GM19395 (cell line): ENCODE data around the gene RHOJ.
"Not testable (repeated sequence)": the region's sequence is repeated elsewhere in the genome, so short reads cannot be mapped to it uniquely, and the experiment has no call there.

Experiments
- ATAC-seq: cut with Tn5 transposase; IDR thresholded peaks from one replicate; pipeline ENCODE4 v1.9.1; 2021; ENCODE audit warnings: mild to moderate bottlenecking, moderate library complexity; ENCODE audit not compliant: unreplicated experiment

Gene RHOJ

DNA sequence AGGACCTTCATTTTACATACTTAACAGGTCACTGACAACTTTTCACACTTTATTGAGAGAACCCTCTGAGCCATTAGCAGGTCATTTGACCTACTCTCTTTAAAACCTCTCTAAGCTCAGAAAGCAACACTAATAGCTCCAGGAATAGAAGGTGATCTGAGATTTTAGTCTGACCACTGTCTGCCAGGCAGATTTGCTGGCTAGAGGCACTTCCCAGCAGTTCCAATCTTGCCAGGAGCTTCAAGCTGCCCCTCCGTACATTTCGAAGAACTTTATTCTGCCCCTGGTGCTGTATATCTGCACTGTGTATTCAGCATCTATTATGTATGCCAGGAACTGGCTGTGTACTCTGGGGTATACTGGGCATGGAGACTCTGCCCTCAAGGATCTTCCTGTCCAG, 58.2 kb downstream of the RHOJ start:
- no peak for ATAC-seq

DNA sequence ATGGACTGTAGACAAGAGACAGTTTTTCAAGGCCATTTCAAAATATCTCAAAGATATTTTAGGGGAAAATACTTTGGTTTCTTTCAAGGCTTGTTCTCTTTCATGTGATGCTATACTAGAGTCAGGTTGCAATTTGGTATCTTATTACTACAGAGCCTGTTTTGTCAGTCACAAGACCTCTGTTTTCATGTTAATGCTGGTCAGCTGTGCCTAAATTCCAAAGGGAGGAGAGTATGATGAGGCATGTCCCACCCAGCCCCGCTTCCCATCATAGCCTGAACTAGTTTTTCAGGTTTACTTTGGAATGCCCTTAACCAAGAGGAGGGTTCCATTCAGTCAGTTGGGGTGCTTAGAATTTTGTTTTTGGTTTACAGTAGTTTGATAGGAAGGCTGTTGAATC, 61.9 kb downstream of the RHOJ start:
- ATAC-seq = no peak

DNA sequence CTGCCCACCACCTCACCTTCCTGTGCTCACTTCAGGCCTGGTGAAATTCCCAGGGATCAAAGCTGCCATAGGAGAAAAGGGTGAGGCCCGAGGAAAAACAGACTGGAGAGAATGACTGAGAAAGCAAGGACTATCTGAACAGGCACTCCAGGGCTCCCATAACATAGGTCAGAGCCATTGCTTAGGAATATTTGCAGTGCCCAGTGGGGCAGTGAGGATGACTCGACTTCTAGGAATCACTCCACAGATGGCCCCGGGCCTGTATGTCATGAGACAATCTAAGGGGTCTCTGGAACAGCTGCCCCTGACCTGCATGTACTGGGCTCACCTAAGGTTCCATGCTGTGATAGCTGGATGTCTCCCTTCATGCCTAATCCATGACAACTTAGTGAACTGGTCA, 62.9 kb downstream of the RHOJ start:
- no peak for ATAC-seq

DNA sequence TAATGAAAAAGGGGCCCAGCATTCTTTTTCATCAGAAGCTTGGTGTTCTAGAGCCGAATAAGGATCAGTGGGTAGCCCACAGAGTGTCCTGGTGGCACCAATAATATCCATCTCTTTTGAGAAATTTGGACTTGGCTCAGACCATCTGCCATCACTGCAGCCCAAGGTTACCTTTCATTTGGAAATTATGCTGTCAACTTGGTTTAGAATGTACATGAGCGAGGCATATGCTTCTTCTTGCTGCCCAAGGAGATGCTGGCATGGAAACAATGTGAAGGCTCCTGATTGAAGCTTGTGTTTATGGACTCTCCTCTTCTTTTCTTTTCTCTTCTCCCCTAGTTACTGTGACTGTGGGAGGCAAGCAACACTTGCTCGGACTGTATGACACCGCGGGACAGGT, 64.5 kb downstream of the RHOJ start:
- ATAC-seq = no peak

DNA sequence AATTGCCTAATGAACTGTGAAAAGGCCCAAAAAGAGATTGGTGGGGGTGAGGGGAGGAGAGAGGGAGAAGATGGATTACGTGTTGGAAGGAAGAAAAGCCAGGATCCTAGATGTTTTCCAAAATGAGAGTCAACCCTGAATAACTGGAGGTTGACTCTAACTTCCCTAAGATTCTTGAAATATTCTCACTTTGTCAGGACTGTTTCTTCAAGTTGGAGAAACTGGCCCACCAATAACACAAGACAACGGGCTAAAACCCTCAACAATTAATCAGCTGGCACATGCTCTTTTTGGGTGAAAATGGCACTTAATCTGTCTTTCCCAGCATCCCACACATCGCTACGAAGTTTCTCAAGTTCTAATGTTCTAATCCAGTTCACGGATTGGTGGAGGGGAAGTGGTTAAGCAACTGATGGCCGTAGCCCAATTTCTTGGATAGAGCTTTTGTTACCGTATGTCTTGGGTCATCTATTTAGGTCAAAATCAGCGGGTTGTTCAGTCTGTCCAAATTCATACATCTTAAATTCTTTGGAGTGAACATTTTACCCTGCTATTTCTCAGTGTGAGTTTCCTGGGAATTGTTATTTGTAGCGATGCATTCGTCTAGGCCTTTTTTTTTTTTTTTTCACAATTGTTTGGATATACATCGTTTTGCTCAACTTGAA, 65.5 kb downstream of the RHOJ start:
- ATAC-seq = no peak

DNA sequence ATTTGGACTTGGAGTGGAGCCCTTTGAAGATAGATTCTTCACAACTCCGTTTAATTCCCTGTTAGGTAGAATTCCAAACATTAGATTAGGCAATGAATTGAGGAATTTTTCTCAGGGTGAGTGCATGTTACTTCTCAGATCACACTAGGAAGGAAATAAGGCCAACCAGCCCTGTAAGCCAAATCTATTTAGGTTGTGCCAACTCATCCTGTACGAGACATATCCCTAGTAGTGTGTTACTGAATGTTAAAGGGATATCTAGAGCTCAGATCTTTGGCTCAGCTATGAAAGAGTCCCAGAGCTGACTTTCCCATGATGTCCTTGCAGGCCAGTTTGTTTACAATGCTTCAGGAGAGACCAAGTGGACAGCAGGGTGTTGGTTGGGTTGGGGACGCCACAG, 68.9 kb downstream of the RHOJ start:
- ATAC-seq = no peak

DNA sequence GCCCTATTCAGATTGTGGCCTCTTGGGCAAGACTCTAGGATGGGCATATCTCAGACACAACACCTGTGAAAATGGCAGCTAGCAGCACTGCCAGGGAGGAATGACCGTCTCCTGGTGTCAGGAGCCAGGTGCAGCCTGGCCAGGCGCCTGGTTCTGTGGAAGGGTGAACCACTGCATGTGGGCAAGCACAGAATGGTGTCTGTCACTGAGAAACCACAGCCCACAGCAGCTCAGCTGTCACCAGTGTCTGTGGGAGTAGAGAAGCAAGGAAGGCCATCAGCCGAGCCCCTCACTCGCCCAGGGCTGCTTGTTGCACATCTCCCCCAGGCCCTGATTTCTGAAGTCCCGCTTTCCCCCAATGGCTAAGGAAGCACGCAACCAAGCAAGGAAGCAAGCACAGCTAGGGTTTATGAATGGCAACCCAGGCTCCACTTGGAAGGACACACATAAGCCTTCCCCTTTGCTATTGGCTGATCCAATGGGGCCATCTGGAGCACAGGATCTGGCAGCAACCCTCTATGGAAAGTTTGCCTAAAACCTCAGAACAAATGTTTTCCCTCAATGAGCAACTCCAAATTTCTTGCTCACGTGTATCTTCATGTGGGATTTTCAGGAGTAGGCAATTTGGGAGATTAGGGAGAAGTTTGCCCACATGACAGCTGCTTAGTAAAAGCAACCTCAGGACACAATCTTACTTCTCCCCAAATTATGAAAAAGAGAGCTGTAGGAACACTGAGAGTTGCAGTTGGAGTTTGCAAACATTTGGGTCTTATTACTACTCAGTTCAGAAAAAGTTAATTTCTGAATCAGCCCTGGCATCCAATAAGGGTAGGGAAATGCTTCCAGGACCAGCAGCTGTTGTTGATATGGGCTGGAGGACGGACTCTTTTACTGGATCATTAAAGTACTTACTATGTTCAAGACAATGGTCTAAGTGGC, 69.7 kb downstream of the RHOJ start:
- no peak for ATAC-seq

DNA sequence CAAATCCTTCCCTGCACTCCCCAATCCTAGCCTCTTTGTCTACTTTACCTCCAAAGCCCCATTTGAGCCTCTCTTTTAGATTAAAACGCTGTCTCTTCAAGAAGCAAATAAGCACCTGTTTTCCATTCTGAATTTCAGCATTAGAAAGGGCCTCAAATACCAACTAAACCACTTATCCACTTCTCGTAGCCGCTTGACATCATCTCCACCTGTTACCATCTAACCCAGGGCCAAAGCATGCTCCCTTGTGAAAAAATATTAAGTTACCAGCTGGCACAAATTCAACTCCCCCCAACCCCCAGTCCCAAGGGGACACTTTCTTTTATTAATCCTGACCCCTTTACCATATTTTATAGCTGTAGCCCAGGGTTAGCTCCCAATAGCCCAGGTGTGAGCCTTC, 71.4 kb downstream of the RHOJ start:
- ATAC-seq = no peak

DNA sequence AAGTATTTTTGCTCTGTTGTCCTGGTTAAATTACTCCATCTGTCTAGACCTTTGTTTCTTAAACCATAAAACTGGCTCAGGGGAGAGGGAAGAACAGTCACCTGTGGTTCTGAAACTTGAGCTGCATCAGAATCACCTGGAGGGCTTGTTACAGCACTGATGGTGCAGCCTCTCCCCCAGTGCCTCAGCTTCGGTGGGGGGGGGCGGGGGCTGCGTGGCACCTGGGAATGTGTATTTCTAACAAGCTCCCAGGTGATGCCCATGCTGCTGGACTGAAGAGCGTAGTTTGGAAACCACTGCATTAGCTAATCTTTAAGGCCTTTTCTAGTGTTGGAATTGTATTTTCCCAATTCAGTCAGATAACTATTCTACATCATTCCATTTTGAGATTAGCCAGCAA, 71.8 kb downstream of the RHOJ start:
- no peak for ATAC-seq

DNA sequence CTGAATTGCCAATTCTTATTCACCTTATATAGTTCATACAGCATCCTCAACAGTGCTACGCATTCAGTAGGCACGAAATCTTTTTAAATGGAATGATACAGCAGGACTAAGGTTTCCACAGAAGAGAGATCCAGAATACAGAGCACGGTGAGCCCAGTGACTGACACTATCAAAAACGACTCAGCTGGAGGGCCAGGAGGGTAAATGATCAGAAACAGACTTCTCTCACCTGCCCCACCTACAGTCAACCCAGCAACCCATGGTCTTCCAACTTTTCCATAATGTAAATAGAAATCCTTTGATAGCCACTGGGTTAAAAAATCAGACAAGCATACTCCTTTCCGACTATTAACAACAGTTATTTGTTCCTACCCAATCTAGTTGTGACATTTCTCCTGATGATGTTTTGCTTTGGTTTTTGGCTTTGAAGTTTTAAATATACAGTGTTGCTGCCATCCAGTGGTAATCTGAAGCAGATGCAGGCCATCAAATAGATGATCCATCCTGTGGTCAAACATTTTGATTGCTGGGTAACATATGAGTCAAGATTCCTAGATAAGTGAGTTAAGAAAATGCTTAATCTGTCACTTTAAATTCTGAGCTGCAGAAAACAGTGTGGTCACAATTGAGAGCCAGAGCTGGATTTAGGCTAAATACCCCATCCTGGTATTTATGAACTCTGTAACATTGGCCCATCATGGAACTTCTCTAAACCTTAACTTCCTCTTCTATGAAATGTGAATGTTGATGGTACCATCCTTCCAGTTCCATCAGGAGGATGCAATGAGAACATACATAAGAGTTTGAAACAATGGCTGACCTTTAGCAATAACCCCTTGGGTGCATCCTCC, 72.5 kb downstream of the RHOJ start:
- ATAC-seq = peak; percentile 80

DNA sequence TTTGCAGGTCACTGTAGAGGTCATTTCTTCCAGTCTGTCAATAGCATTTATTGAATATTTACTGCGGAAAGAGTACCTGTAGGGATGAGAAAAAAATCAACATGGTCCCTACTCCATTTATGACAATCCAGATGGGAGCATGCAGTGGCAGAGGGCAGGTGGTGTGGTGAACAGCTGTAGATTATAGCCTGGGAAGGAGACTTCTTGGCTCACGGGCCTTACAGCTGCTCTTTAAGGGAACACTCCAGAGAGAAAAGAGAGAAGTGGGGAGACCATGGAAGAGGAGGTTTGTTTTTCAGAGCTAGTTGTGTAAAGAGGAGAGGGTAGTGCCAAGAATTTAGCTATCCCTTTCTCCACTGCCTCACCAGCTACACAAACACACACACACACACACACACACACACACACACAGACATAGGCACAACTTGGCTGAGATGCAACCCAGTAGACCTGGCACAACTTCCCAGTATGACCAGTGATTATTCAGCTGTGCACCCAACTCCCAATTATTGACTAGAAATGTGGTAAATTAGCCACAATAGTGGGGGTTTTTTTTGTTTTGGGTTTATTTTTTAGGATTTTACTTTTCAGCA, 73.4 kb downstream of the RHOJ start:
- no peak for ATAC-seq

DNA sequence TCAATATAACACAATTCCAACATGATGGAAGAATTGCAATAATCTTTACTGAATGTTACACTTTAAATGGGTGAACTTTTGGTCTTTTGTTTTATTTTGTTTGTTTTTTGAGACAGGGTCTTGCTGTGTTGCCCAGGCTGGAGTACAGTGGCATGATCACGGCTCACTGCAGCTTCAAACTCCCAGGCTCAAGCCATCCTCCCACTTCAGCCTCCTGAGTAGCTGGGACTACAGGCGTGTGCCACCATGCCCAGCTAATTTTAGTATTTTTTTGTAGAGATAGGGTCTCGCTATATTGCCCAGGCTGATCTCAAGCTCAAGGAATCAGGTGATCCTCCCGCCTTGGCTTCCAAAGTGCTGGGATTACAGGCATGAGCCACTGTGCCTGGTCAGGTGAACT, 75.7 kb downstream of the RHOJ start:
- not testable (repeated sequence) for ATAC-seq

DNA sequence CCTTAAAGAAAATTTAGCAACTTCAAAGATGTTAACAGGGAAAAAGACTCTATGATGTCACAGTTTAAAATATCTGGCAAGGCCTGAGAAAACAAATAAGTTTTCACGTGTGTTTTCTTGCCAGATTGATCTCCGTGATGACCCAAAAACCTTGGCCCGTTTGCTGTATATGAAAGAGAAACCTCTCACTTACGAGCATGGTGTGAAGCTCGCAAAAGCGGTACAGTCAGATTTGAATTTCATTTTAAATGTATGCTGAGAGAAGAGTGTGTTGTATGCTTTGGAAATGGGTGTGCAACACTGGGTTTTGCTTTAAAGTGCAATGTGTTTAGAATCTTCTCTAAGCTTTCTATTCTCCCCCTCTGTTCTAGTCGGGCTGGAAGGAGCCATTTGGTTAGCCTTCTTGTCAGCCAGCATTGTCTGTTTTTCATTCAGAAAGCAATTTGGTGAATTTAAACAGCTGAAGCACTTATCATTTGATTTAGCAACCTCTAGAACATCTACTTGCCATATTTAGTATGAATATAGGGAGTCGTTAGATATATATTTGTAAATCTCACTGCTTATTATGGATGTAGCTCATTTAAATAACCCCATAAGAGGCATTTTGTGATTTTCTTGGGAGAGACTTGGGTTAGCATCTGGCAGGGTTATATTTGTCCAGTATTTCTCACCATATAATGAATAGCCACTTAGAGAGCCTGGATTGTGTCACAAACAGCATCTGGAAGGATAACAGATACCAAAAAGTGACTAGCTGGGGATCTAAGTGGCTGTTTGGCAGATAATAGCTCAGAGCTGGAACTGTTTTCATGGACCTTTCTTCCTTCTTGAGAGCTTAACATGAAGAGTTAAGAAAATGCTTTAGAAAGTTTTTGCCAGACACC, 79.0 kb downstream of the RHOJ start:
- ATAC-seq = no peak

DNA sequence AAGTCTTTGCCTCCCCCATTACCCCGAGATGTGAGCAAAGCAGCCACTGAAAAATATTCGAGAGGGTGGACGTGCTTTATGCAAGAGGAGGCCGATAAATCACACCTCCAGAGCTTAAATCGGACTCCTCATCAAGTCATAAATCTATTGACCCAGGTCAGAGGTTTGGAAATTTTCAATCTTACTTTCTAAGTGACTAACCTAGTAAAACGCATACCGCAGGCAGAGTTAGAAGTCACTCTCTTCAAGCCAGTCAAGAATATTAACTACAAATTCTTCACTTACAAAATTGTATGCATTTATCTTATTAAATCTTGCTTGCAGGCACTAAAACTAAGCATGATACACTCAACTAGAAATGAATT, 79.6 kb downstream of the RHOJ start:
- ATAC-seq = no peak

DNA sequence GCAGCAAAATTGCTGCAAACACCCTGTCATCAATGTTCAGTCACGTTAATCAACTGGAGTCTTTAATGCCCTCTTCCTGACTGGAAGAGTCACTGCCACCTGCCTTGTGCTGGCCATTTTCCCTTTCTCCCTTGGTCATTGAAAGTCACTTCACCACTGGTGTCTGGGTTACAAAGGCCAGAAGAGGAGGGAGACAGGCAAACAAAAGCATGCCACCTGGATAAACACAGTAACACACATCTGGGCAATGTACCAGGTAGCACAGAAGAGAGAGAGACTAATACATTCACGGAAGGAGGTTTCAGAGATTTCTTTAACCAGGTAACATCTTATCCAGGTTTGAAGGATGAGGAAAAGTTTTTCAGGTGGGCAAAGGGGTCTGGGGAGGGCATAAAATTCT, 81.8 kb downstream of the RHOJ start:
- ATAC-seq = no peak

DNA sequence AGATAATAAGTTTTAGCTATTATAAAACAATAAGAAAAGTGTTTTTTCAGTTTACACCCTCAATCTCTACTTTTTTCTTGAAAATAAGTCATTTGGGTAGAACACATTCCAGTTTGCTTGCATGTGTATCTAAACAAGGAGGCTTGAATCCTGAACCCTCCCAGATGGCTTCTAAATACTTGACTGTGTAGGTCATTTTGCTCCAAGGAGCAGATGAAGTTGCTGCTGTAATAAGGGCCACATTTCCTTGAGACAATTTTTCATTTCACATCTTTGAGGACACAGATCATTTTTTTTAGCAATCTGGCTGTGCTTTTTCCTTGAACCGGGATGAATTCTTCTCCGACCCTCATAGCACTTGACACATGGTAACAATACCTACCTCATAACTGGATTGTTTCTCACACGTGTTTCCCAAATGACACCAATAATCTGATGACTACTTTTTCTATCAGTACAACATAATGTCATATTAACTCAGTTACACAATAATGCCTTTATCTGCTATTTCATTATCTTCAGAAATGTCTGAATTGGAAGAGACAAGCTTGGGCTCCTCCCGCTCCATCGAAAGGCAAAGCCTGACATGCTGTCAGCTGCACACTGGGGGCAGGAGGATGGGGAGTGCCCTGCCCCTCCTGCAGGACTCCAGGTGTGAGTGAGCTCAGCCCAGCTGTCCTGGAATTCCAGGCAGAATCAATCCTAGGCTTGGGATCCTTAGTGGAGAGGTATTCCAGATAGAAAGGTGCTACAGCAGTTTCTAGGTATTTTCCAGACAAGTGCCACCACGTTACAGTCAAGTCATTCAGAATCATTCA, 83.6 kb downstream of the RHOJ start:
- ATAC-seq = no peak

DNA sequence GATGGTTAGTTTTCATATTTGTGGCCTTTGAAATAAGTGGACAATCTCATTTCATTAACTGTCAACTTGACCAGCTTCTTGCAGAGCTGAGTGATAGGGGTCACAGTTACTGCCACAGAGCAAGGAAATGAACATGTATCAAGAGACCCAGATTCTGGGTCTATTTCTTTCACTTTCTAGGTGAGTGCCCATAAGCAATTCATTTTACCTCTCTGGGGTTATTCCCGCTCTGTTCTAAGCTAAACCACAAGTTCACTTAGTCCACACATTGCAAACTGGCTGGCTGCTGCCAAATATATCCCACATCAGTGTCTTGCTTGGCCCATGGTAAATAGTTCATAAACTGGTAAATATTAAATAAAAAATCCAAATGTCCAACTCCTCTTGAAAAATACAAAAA, 84.6 kb downstream of the RHOJ start:
- no peak for ATAC-seq

DNA sequence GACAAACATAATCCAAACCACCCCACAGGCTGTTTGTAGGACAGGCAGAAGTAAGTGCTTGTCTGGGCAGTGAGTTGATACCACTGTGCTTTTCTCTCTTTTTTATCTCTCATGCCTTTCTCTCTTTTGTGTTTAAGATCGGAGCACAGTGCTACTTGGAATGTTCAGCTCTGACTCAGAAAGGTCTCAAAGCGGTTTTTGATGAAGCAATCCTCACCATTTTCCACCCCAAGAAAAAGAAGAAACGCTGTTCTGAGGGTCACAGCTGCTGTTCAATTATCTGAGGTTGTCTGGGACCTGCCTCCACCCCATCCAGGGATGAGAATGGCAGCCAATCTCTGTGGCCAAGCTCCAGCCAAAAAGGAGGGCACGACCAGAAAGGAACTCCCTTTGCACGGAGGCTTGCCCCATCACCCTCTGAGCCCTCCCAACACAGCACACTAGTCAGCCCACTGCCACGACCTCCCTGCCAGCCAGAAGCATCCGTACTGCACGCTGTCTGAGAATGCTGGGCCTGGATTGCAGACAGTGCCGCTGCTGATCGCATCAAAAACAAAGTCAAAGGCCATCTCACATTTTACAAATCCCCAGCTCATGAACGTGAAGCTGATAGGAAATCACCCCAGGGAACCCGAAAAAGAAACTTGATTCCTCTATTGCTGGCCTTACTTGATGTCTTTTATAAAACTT, 86.6 kb downstream of the RHOJ start:
- ATAC-seq = no peak

DNA sequence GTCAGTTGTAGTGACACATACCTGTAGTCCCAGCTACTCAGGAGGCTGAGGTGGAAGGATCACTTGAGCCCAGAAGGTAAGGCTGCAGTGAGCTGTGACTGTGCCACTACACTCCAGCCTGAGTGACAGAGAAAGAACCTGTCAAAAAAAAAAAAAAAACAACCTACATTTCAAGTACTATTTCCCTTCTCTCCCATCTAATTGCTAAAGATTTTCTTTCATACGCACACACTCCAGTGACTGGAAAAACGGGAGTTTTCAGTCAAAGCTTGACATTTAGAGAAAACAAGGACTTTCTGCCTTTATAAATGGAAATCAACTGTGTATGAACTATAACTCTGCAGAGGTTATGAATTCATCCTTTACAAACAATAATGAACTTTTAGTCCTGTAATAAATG, 88.6 kb downstream of the RHOJ start:
- no peak for ATAC-seq
